Common myeloid progenitor, CD34-positive (primary cell): ENCODE data around the gene CCP110.
"Not testable (repeated sequence)": the region's sequence is repeated elsewhere in the genome, so short reads cannot be mapped to it uniquely, and the experiment has no call there.

ENCODE experiments used
- CTCF ChIA-PET: fragments of 350-600 bp; sonication (Branson Sonifier 250); formaldehyde crosslinking; loops from one replicate; lab custom pipeline; 2021; ENCODE audit warnings: antibody characterized with exemption; lab: Charles Lee
- POLR2A ChIA-PET: fragments of 350-600 bp; sonication (Branson Sonifier 250); formaldehyde crosslinking; loops from one replicate; lab custom pipeline; 2021; ENCODE audit warnings: antibody characterized with exemption; lab: Charles Lee
- DNase-seq, 3 donors: peaks; one replicate each; pipeline versions ENCODE4 v3.0.0 to v3.0.0-alpha.2; 2013
- H3K27ac ChIP-seq, 2 experiments: 1 replicate in 1 of 2; 2 replicates in 1 of 2; pipeline ENCODE4 v1.7.0; 2013; ENCODE audit warnings: inconsistent platforms in 2 of 2, low read length in 2 of 2, mild to moderate bottlenecking in 2 of 2, low read depth in 1 of 2, moderate library complexity in 1 of 2; ENCODE audit not compliant: severe bottlenecking in 2 of 2, insufficient read depth in 1 of 2, poor library complexity in 1 of 2
- H3K27me3 ChIP-seq, 5 experiments: replicated peaks in 2 of 5; 1 replicate in 3 of 5; 2 replicates in 2 of 5; pipeline versions ENCODE4 v1.6.1 to v1.7.0; 2013; ENCODE audit warnings: low read length in 4 of 5, mild to moderate bottlenecking in 2 of 5, moderate library complexity in 2 of 5, inconsistent platforms in 1 of 5; ENCODE audit not compliant: insufficient read depth in 5 of 5, control insufficient read depth in 4 of 5
- H3K36me3 ChIP-seq, 4 experiments: 1 replicate in 2 of 4; 2 replicates in 2 of 4; pipeline versions ENCODE4 v1.6.1 to v1.7.0; 2013; ENCODE audit warnings: low read length in 3 of 4, control low read depth in 1 of 4, mild to moderate bottlenecking in 1 of 4; ENCODE audit not compliant: control insufficient read depth in 4 of 4, insufficient read depth in 4 of 4
- H3K4me1 ChIP-seq, 4 experiments: 1 replicate in 3 of 4; 2 replicates in 1 of 4; pipeline versions ENCODE4 v1.6.1 to v1.7.1; 2013; ENCODE audit warnings: low read length in 3 of 4, mild to moderate bottlenecking in 3 of 4, control low read depth in 1 of 4, inconsistent platforms in 1 of 4, moderate library complexity in 1 of 4; ENCODE audit not compliant: control insufficient read depth in 4 of 4, insufficient read depth in 4 of 4; ENCODE audit errors: control extremely low read depth in 1 of 4
- H3K4me3 ChIP-seq, 7 experiments: 1 replicate in 4 of 7; 2 replicates in 3 of 7; pipeline versions ENCODE4 v1.5.1 to v1.7.0; 2013; ENCODE audit warnings: mild to moderate bottlenecking in 7 of 7, low read length in 6 of 7, moderate library complexity in 6 of 7, inconsistent platforms in 2 of 7, low read depth in 2 of 7, control low read depth in 1 of 7; ENCODE audit not compliant: insufficient read depth in 4 of 7, control insufficient read depth in 1 of 7; ENCODE audit errors: extremely low read depth in 1 of 7
- H3K9me3 ChIP-seq, 5 experiments: 1 replicate in 4 of 5; 2 replicates in 1 of 5; pipeline versions ENCODE4 v1.6.1 to v1.7.1; 2013; ENCODE audit warnings: low read length in 4 of 5, mild to moderate bottlenecking in 2 of 5, inconsistent platforms in 1 of 5, low read depth in 1 of 5, moderate library complexity in 1 of 5; ENCODE audit not compliant: control insufficient read depth in 4 of 5, insufficient read depth in 2 of 5; ENCODE audit errors: control extremely low read depth in 1 of 5
- WGBS: methylation state at CpG from one replicate; pipeline ENCODE4 v1.1.5; 2013; ENCODE audit not compliant: insufficient coverage; 5-methylcytosine and 5-hydroxymethylcytosine counted together

CCP110 gene

GRCh38 chr16:19540241-19540970 lies 16.7 kb downstream of the CCP110 start:
- ChIA-PET POLR2A (interaction anchor here (1.2 kb wide), 1 partner anchor 11 kb away, joined by 3 read pairs; no protein-coding TSS in a partner anchor), CTCF (interaction anchor here (1.4 to 5.8 kb wide), 3 partner anchors 13 to 19 kb away, joined by 3 to 27 read pairs (median 17); partner anchors contain the start of genes CCP110 and VPS35L)
- no peak for DNase-seq
- Histone ChIP-seq H3K27ac (no peak overlapping the region), H3K4me3 (no peak overlapping the region), H3K4me1 (no peaks in the 10 kb centered on the region), H3K9me3 (peaks cover 0 to 3% (median 1%) of the 10 kb centered on the region in 5 experiments), H3K36me3 (peaks cover 35 to 76% (median 54%) of the 10 kb centered on the region in 4 experiments), H3K27me3 (no peaks in the 10 kb centered on the region)
- 83% methylated on average over 1 of the region's 6 CpGs for WGBS

DNA sequence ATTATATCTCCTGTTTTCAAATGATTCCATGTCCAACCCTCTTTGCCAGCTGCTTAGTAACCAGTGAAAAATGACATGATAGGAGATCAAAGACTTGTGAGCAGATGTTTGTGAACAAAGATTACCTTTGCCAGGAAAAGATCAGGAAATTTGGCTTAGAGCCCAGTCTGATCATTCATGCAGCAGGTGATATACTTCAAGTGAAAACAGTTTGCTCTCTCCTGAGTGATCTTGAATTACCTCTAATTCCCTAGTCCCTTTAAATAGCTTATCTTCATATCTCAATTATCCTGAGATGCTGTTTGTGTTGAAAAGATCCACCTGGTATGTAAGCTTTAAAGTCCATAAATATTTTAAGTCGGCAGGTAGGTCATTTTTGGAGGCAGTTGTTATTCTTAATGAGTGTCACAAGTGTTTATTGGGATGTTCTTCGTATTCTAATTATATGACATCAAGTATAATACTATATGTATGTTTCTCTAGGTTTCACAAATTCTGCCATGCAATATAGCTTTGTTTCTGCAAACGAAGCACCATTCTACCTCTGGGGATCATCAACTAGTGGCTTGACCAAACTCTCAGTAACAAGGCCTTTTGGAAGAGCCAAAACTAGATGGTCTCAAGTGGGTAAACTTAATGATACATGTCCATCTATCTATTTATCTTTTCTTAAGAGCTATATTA lies 18.5 kb downstream of the CCP110 start:
- Histone ChIP-seq H3K9me3 (peaks cover 0 to 3% (median 1%) of the 10 kb centered on the region in 5 experiments), H3K27me3 (no peaks in the 10 kb centered on the region), H3K4me3 (no peak overlapping the region), H3K27ac (no peak overlapping the region), H3K4me1 (no peaks in the 10 kb centered on the region), H3K36me3 (peaks cover 23 to 71% (median 48%) of the 10 kb centered on the region in 4 experiments)
- DNase-seq = no peak
- WGBS = 100% methylated on average over 1 of the region's 3 CpGs
- CTCF ChIA-PET = interaction anchor here (1.0 to 5.8 kb wide), 3 partner anchors 12 to 38 kb away, joined by 3 to 27 read pairs (median 3); partner anchors contain the start of gene VPS35L
- POLR2A ChIA-PET = no interaction called here

GRCh38 chr16:19543278-19543996 lies 19.7 kb downstream of the CCP110 start:
- H3K4me3 ChIP-seq, H3K27me3 ChIP-seq, H3K9me3 ChIP-seq, POLR2A ChIA-PET, H3K27ac ChIP-seq, H3K4me1 ChIP-seq: not testable (repeated sequence)
- peaks cover 27 to 72% (median 49%) of the 10 kb centered on the region in 4 experiments for H3K36me3 ChIP-seq
- DNase-seq = peak in 2 of 3 donors; percentile 49 to 56
- CTCF ChIA-PET = interaction anchor here (1.0 to 5.8 kb wide), 2 partner anchors 10 to 18 kb away, joined by 3 to 27 read pairs; partner anchors contain the start of gene VPS35L
- 61% methylated on average over 6 of the region's 10 CpGs for WGBS

- no peak overlapping the region for H3K4me3 ChIP-seq
- WGBS = 100% methylated on average over 2 of the region's 3 CpGs
- no peaks in the 10 kb centered on the region for H3K4me1 ChIP-seq
- ChIA-PET POLR2A (no interaction called here), CTCF (no interaction called here)
- H3K9me3 ChIP-seq = peaks cover 0 to 3% (median 0%) of the 10 kb centered on the region in 5 experiments
- no peak overlapping the region for H3K27ac ChIP-seq
- no peaks in the 10 kb centered on the region for H3K27me3 ChIP-seq
- DNase-seq = no peak
- peaks cover 18 to 67% (median 38%) of the 10 kb centered on the region in 4 experiments for H3K36me3 ChIP-seq
Observed at GRCh38 chr16:19548144-19548543, 24.4 kb downstream of the CCP110 start.

- Histone ChIP-seq H3K4me3 (no peak overlapping the region), H3K27me3 (no peaks in the 10 kb centered on the region), H3K9me3 (no peaks in the 10 kb centered on the region), H3K27ac (no peak overlapping the region), H3K4me1 (peaks cover 0 to 2% (median under 1%) of the 10 kb centered on the region in 4 experiments), H3K36me3 (peaks cover 12 to 53% (median 33%) of the 10 kb centered on the region in 4 experiments)
- ChIA-PET POLR2A (no interaction called here), CTCF (interaction anchor here (1.2 to 1.3 kb wide), 2 partner anchors 20 to 34 kb away, joined by 3 to 5 read pairs; no protein-coding TSS in a partner anchor)
- no peak for DNase-seq
Observed at GRCh38 chr16:19549673-19550072, 25.9 kb downstream of the CCP110 start.

DNA sequence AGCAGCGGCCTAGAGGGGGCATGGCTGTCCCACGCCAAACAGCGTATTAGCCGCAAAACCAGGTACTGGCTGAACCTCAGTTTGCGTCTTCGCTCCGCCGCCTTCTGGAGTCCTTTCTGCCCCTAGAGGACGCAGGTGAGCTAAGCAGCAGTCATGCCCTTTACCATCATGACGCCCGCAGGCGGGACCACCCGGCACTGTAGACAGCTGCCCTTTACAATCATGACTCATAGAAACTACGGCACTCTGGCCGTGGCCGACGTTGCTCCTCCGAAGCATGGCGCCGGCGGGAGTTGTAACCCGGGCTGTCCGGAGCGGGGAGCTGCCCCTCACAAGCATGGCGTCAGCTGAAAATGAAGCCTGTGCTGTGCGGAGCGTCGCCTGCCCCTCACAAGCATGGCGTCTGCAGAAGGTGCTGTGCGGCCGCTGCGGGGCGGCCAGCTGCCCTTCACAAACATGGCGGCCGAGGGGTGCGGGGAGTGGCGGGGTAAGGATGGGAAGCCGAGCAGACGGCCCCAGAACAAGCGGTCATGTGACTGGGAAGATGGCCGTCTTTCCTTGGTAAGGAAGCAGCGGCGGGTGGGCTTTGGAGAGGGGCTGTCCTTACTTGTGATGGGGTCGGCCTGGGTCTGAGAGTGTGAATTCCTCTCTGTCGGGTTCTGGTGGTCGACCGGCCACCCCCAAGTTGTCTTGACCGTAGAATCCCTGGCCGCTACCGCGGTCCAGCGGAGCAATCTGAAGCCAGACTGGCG lies 31.6 kb downstream of the CCP110 start, which contains the start of gene VPS35L:
Gene VPS35L (plus strand): TSS at position 518 of the 752 bp plus-strand sequence. CDS start 27 bp downstream, at position 545.
- H3K27me3 ChIP-seq = no peaks in the 10 kb centered on the region
- POLR2A ChIA-PET = interaction anchor here (1.6 kb wide), 1 partner anchor 31 kb away, joined by 11 read pairs; the partner anchor contains the start of gene CCP110
- peak within 1 kb of the TSS; percentile 86 to 90 for H3K27ac ChIP-seq
- H3K4me3 ChIP-seq = peak within 1 kb of the TSS; percentile 77 to 97 (median 96)
- H3K4me1 ChIP-seq = peaks cover 3 to 15% (median 9%) of the 10 kb centered on the region in 4 experiments
- no peaks in the 10 kb centered on the region for H3K9me3 ChIP-seq
- peaks cover 1 to 15% (median 9%) of the 10 kb centered on the region in 4 experiments for H3K36me3 ChIP-seq
- peak; percentile 100 for DNase-seq
- 0% methylated on average over 39 of the region's 53 CpGs for WGBS
- CTCF ChIA-PET = interaction anchor here (0.8 to 4.2 kb wide), 12 partner anchors 10 to 336 kb away, joined by 3 to 27 read pairs (median 4); partner anchors contain the start of gene CCP110
